GM12865 (cell line): ENCODE measurements around the gene ATP5PO.
"Not testable (repeated sequence)": the region's sequence is repeated elsewhere in the genome, so short reads cannot be mapped to it uniquely, and the experiment has no call there.

Experiments used
- DNase-seq: peaks from one replicate; pipeline ENCODE4 v3.0.0; 2010; ENCODE audit warnings: low read depth
- H3K4me3 ChIP-seq: 2 replicates; pipeline ENCODE4 v1.5.1; 2011; ENCODE audit warnings: mild to moderate bottlenecking, low read depth, low read length, control low read depth
- TF ChIP-seq, protein P1 (sequence below): IDR thresholded peaks from 2 replicates; pipeline ENCODE4 v1.5.1; 2011; ENCODE audit warnings: low read length, control low read depth, low read depth, inconsistent platforms; ENCODE audit not compliant: insufficient read depth; ENCODE audit errors: missing control alignments

ATP5PO gene

DNA sequence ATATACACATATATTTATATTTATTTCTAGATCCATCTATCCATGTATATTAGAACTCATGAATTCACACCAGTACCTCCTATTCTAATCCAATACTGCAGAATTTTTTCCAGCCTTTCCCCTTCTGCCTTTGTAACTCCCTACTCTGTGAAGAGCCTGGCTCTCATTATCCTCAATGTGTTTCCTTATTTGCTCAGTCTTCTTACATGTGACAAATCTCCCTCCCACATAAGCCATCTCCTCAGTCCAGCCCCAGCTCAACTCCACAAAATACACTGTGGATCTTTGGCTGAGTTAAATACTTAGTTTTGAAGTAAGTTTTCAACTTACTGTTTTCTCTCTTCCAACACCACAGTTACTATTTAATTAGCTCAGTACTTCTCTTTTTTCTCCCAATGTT lies 45.7 kb downstream of the ATP5PO start:
- no peak for DNase-seq
- TF ChIP-seq, protein P1, sequence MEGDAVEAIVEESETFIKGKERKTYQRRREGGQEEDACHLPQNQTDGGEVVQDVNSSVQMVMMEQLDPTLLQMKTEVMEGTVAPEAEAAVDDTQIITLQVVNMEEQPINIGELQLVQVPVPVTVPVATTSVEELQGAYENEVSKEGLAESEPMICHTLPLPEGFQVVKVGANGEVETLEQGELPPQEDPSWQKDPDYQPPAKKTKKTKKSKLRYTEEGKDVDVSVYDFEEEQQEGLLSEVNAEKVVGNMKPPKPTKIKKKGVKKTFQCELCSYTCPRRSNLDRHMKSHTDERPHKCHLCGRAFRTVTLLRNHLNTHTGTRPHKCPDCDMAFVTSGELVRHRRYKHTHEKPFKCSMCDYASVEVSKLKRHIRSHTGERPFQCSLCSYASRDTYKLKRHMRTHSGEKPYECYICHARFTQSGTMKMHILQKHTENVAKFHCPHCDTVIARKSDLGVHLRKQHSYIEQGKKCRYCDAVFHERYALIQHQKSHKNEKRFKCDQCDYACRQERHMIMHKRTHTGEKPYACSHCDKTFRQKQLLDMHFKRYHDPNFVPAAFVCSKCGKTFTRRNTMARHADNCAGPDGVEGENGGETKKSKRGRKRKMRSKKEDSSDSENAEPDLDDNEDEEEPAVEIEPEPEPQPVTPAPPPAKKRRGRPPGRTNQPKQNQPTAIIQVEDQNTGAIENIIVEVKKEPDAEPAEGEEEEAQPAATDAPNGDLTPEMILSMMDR = no peak

DNA sequence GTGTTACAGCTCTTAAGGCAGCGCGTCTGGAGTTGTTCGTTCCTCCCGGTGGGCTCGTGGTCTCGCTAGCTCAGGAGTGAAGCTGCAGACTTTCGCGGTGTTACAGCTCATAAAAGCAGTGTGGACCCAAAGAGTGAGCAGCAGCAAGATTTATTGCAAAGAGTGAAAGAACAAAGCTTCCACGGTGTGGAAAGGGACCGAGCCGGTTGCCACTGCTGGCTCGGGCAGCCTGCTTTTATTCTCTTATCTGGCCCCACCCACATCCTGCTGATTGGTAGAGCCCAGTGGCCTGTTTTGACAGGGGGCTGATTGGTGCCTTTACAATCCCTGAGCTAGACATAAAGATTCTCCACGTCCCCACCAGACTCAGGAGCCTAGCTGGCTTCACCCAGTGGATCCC lies 47.7 kb downstream of the ATP5PO start:
- H3K4me3 ChIP-seq = not testable (repeated sequence)

More for the DNA sequence above, 45.7 kb downstream of the ATP5PO start:
- no peak overlapping the region for H3K4me3 ChIP-seq

DNA sequence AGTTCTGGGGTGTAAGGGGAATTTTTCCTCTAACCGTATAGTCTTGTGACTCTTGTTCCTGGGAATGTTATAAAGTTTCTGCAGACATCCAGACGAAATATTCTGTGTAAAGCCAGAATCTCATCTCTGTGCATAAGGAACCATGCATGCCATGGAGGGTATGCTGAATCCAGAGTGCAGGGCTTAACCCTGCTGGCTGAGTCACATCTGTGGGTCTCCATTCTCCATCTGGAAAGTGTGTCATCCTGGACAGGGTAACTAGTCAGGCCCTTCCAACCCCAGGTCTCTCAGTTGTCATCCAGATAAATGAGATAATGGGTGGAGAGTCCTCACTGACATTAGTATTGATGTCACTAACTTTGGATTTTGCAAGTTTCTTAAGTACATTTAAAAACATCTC lies 48.8 kb downstream of the ATP5PO start:
- TF ChIP-seq, protein P1 = no peak
- no peak for DNase-seq
- no peak overlapping the region for H3K4me3 ChIP-seq

More for the DNA sequence above, 47.7 kb downstream of the ATP5PO start:
- not testable (repeated sequence) for DNase-seq

DNA sequence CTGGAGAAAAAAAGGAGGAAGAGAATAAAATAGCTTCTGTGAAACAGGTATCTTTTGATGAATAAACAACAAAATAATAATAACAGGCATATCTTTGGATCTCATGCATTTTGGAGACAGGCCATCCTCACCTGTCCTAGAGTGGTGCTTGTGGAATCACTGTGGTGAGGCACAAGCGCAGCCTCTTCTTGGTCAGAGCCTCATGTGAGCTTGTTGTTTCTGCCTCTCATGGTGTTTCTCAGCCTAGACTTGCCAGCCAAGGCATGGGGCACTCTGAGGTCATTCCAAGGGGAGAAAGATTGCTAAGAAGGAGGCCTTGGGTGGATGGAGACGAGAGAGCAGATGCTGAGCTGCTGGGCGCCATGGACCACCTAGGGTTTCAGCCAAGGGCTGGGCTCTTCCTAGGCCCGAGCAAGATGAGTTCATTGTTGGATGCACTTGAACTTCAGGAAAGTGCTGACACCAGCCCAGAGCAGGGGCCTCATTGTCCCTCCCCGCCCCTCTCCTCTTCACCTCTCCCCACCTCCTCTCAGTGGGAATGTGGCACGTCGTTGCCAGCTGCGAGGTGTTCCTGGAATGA lies 49.5 kb downstream of the ATP5PO start:
- DNase-seq = no peak
- TF ChIP-seq, protein P1 = no peak

DNA sequence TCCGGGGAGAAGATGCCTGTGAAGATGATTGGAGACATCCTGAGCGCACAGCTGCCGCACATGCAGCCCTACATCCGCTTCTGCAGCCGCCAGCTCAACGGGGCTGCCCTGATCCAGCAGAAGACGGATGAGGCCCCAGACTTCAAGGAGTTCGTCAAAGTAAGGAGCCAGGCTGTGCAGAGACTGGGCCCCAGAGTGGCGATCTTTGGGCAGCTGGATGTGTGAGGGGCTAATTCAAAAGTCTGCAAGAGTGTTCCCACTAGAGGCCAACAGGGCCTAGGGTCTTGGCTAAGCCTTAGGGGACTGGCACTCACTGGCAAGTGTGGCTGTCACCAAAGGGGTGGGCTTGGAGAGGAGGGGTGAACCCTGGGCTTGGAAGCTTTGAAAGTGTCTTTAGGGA lies 50.4 kb downstream of the ATP5PO start:
- TF ChIP-seq, protein P1 = no peak
- no peak overlapping the region for H3K4me3 ChIP-seq
- DNase-seq = no peak

More for the DNA sequence above, 49.5 kb downstream of the ATP5PO start:
- no peak overlapping the region for H3K4me3 ChIP-seq

DNA sequence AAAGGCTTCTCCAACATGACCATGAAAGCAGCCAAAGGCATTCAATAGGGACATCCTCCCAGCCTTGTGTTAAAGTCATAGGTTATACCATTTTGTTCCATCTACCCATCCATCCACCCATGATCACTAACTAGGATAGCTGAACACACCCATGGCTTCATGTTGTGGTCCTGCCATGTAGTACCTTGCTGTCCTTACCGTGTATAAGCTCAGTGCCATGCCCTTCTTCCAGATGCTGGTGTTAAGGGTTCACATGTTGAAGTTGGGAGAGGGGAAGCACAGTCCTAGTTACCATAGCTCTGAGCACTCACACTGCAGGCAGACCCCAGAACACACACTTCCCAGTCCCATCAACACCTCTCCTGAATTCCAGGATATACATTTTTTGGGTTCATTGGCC lies 51.5 kb downstream of the ATP5PO start:
- no peak overlapping the region for H3K4me3 ChIP-seq
- DNase-seq = no peak
- TF ChIP-seq, protein P1 = no peak

DNA sequence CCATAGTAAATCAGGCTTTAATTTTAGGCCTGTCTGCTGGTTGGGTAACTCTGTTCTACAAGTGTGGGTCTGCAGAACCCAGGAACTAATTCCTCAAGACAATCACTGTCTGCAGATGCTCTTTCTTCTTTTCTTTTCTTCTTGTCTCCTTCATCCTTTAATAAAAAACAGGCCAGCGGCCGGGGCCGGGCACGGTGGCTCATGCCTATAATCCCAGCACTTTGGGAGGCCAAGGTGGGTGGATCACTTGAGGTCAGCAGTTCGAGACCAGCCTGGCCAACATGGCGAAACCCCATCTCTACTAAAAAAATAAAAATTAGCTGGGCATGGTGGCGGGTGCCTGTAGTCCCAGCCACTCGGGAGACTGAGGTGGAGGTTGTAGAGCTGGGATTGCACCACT lies 52.4 kb downstream of the ATP5PO start:
- not testable (repeated sequence) for DNase-seq

DNA sequence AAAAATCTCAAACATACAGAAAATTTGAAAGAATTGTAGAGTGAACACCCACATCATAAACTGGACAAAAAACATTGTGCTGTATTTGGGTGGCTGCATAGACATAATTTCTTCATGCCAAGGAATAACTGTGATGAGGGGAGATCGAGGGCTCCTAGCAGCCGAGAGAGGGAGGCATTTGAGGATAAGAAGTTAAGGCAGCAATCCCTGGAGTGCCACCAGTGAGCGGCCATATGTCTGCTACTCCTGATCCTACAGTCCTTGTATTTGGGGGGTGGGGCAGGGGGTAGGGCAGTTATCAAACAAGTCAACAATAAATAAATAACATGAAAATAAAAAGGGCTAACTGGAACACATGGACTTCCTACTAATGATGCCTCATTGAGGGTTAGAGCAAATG lies 54.5 kb downstream of the ATP5PO start:
- TF ChIP-seq, protein P1 = no peak
- H3K4me3 ChIP-seq = no peak overlapping the region
- DNase-seq = no peak

More for the DNA sequence above, 52.4 kb downstream of the ATP5PO start:
- H3K4me3 ChIP-seq = not testable (repeated sequence)
